Upper lobe of right lung (tissue), 1 donor: ENCODE results near the gene UNC80. TPM values are rescaled to one million over a fixed set of nuclear protein-coding genes. Genes with fewer than 3 reads are reported as not detected.

ENCODE experiments used
- ATAC-seq: fragments of 200-7000 bp; cut with Tn5 transposase; one replicate; pipeline ENCODE4 v1.9.1; 2020; ENCODE audit warnings: mild to moderate bottlenecking, moderate library complexity
- DNase-seq: peaks from one replicate; pipeline ENCODE4 v3.0.0-alpha.2; 2020
- H3K27ac ChIP-seq: fragments of 200-600 bp; one replicate; pipeline ENCODE4 v1.8.0; 2022
- H3K27me3 ChIP-seq: fragments of 200-600 bp; one replicate; pipeline ENCODE4 v1.8.0; 2022; ENCODE audit warnings: mild to moderate bottlenecking
- H3K36me3 ChIP-seq: fragments of 200-600 bp; one replicate; pipeline ENCODE4 v1.8.0; 2022
- H3K4me1 ChIP-seq: fragments of 200-600 bp; one replicate; pipeline ENCODE4 v1.8.0; 2022
- H3K4me3 ChIP-seq: fragments of 200-600 bp; one replicate; pipeline ENCODE4 v1.8.0; 2022; ENCODE audit warnings: mild to moderate bottlenecking
- H3K9me3 ChIP-seq: fragments of 200-600 bp; one replicate; pipeline ENCODE4 v1.8.0; 2022
- intact Hi-C: fragments of 100-400 bp; cut with DNase I; formaldehyde crosslinking; loops from one replicate; pipeline ENCODE4 v1.11.0; 2022
- total RNA-seq: library from RNA; stranded (reverse); fragmentation: NEBNext Ultra II Directional; extraction: Animal tissue kit (Norgen Biotek cat#: 25700); gene quantifications from one replicate; pipeline ENCODE4 v1.2.1, GENCODE V29; 2021
- TF ChIP-seq, protein P1 (sequence below): fragments of 200-600 bp; IDR thresholded peaks from one replicate; pipeline ENCODE4 v1.8.0; 2022; ENCODE audit warnings: antibody characterized with exemption
- donor health status: DM: no; HTN: yes; CAD: no; lungs with severe emphysema.

Gene UNC80
- total RNA-seq, 1 donor from 2014 or later = not detected

DNA sequence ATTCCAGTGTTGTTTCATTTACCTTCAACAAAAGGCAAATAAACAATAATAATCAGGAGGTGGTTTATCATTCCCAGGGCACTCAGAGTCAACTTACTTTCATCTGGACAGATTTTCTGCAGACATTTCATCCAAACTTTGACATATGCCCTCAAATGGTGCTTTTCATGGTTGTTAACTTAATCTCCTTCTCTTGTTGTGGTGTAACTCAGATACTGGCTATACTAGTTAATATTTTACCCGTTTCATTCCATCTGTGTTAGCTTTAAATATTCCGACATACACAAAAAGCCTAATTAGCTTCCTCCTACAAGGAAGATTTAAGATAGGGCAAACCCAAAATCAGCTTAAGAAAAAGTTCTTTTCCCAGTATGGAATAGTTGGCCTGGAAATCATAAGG lies 186.4 kb downstream of the UNC80 start:
- H3K27me3 ChIP-seq = no peaks in the 10 kb centered on the region
- DNase-seq (no peak), ATAC-seq (no peak)
- intact Hi-C loops = no loop called here
- H3K4me1 ChIP-seq = no peaks in the 10 kb centered on the region
- H3K9me3 ChIP-seq = no peaks in the 10 kb centered on the region
- H3K27ac ChIP-seq = no peak overlapping the region
- no peaks in the 10 kb centered on the region for H3K36me3 ChIP-seq
- H3K4me3 ChIP-seq = no peak overlapping the region
- TF ChIP-seq, protein P1, sequence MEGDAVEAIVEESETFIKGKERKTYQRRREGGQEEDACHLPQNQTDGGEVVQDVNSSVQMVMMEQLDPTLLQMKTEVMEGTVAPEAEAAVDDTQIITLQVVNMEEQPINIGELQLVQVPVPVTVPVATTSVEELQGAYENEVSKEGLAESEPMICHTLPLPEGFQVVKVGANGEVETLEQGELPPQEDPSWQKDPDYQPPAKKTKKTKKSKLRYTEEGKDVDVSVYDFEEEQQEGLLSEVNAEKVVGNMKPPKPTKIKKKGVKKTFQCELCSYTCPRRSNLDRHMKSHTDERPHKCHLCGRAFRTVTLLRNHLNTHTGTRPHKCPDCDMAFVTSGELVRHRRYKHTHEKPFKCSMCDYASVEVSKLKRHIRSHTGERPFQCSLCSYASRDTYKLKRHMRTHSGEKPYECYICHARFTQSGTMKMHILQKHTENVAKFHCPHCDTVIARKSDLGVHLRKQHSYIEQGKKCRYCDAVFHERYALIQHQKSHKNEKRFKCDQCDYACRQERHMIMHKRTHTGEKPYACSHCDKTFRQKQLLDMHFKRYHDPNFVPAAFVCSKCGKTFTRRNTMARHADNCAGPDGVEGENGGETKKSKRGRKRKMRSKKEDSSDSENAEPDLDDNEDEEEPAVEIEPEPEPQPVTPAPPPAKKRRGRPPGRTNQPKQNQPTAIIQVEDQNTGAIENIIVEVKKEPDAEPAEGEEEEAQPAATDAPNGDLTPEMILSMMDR = no peak

DNA sequence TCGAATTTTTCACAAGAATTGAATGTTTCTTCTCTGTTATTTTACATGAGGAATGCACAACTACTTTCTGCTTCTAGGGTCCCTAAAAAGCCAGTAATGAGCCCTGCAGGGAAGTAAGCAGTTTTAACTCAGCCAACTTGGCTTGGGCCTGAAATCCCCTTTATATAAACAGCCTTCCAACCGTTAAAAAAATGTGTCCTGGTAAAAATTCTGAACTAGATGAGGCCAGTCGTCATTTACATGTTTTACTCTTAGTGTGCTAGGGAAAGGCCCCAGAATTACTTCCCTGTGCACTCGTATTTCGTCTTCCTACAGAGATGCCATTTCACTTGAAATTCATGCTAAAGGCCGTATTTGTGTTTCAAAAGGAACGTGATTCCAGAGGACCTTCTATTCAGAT lies 188.4 kb downstream of the UNC80 start:
- H3K9me3 ChIP-seq = no peaks in the 10 kb centered on the region
- DNase-seq (no peak), ATAC-seq (no peak)
- no peaks in the 10 kb centered on the region for H3K4me1 ChIP-seq
- no peaks in the 10 kb centered on the region for H3K27me3 ChIP-seq
- TF ChIP-seq, protein P1 = no peak
- intact Hi-C loops = no loop called here
- no peak overlapping the region for H3K4me3 ChIP-seq
- no peak overlapping the region for H3K27ac ChIP-seq
- no peaks in the 10 kb centered on the region for H3K36me3 ChIP-seq

GRCh38 chr2:209960676-209961630 lies 189.3 kb downstream of the UNC80 start:
- intact Hi-C loops = no loop called here
- TF ChIP-seq, protein P1 = peak; percentile 72
- Histone ChIP-seq H3K27me3 (no peaks in the 10 kb centered on the region), H3K4me3 (no peak overlapping the region), H3K27ac (no peak overlapping the region), H3K9me3 (no peaks in the 10 kb centered on the region), H3K4me1 (no peaks in the 10 kb centered on the region), H3K36me3 (no peaks in the 10 kb centered on the region)
- DNase-seq (no peak), ATAC-seq (peak; percentile 91)

- intact Hi-C loops = no loop called here
- Histone ChIP-seq H3K27ac (no peak overlapping the region), H3K27me3 (no peaks in the 10 kb centered on the region), H3K4me3 (no peak overlapping the region), H3K4me1 (no peaks in the 10 kb centered on the region), H3K9me3 (no peaks in the 10 kb centered on the region), H3K36me3 (no peaks in the 10 kb centered on the region)
- no peak for DNase-seq
- no peak for ATAC-seq
- TF ChIP-seq, protein P1 = no peak
These were observed 194.1 kb downstream of the UNC80 start for GRCh38 chr2:209965723-209966122.

DNA sequence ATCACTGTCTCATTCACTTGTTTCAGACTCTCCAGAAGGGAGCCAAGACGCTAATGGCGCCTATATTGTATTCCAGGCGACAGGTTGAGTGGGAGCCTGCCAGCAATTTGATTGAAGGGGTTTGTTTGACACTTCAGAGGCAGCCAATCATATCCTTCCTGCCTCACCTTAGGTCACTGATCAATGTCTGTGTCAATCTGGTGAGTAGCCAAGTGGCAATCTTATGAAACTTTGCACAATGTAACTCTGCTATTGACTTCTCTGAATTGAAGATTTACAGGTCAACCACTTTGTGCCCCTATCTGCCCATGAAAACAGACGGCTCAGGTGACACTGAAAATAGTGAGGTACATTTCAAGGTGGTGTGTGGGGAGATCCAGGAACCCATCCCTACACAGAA lies 198.1 kb downstream of the UNC80 start:
- TF ChIP-seq, protein P1 = no peak
- DNase-seq (no peak), ATAC-seq (no peak)
- intact Hi-C loops = loop anchor here (10.0 kb wide), 1 partner anchor 235 kb away; no protein-coding TSS in a partner anchor
- no peaks in the 10 kb centered on the region for H3K36me3 ChIP-seq
- H3K4me3 ChIP-seq = no peak overlapping the region
- no peak overlapping the region for H3K27ac ChIP-seq
- H3K27me3 ChIP-seq = no peaks in the 10 kb centered on the region
- no peaks in the 10 kb centered on the region for H3K9me3 ChIP-seq
- H3K4me1 ChIP-seq = no peaks in the 10 kb centered on the region
